Cardiac septum (tissue), 1 donor: Measurements from ENCODE around the gene NUMB. TPM values are rescaled to one million over a fixed set of nuclear protein-coding genes. Genes with fewer than 3 reads are reported as not detected.
"Not testable (repeated sequence)": the region's sequence is repeated elsewhere in the genome, so short reads cannot be mapped to it uniquely, and the experiment has no call there.

ENCODE experiments used
- DNase-seq: peaks from one replicate; pipeline ENCODE4 v3.0.0-alpha.2; 2020; ENCODE audit warnings: low spot score
- intact Hi-C: fragments of 100-400 bp; cut with DNase I; formaldehyde crosslinking; loops from one replicate; pipeline ENCODE4 v1.14.0; 2022
- total RNA-seq: library from RNA; stranded (reverse); fragmentation: NEBNext Ultra II Directional; extraction: Animal tissue kit (Norgen Biotek cat#: 25700); gene quantifications from one replicate; pipeline ENCODE4 v1.2.1, GENCODE V29; 2021
- donor health status: DM: no; HTN: no; CAD: no.

NUMB gene
- total RNA-seq, 1 donor from 2014 or later, result 34.9 TPM

- no peak for DNase-seq
- intact Hi-C loops, result no loop called here
These were observed 84.1 kb downstream of the NUMB start for GRCh38 chr14:73374218-73374617.

DNA sequence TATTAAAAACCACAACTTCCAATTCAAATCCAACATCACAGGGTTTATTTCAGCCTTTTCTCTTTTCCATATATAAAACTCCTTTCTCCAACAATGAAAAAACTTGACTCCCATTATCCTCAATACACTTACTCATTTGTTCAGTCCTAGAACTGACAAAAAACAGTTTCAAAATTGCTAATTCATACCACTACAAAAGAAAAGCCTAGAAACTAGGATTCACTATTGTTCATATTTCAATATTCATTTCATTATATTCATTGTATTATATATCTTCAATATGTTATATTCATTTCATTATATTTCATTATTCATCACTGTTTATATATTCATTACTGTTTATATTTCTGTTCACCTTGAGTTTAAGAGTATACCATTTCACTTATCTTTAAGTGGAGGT lies 85.8 kb downstream of the NUMB start:
- intact Hi-C loops, result no loop called here
- DNase-seq, result no peak

DNA sequence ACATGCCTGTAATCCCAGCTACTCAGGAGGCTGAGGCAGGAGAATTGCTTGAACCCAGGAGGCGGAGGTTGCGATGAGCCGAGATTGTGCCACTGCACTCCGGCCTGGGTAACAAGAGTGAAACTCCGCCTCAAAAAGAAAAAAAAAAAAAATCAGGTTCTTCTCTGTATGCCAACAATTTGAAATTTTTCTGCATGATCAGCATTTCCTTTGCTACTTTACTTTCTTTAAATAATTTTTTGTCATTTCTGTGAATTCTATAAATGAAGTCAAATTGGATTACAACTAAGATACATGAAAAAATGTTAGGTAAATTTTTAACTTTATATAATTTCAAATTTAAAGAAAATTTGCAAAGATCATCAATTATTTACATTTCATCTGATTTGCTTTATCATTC lies 87.8 kb downstream of the NUMB start:
- DNase-seq, result no peak
- intact Hi-C loops, result no loop called here

- no peak for DNase-seq
- intact Hi-C loops, result no loop called here
These were observed 88.9 kb downstream of the NUMB start for GRCh38 chr14:73369428-73369827.

DNA sequence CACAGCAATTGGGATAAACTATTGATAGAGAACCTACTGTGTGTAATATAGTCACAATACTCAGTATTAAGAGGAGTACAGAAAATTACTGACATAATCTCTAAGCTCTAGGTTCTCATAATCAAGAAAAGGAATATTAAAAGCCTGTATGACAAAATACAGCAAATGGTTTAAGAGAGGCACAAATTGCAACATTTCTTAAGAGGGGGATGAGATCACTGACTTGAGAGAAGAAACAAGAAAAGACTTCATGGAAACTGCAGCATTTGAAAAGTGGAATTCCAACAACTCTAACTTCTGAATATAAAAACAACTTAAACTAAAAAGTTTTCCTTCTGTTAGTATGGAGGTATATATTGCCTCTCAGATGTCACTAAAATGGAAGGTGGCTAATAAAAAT lies 89.7 kb downstream of the NUMB start:
- DNase-seq, result no peak
- intact Hi-C loops, result no loop called here

DNA sequence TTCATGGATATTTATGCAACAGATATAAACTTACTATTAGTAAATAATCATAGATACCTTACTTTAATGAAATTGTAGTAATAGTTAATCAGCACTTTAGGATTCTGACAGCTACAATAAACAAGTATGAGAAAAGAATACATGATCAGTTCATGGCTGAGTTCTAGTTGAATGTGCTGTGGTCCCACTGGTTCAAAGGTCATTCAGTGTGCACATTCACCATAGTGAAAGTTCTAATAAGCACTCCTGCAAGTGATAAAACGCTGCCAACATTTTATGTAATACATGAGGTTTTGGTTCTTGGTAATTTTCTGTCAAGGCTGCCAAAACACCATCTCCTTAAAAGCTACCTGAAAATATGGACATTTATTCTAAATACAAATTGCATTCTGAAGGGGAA lies 92.6 kb downstream of the NUMB start:
- intact Hi-C loops, result no loop called here
- DNase-seq, result no peak

GRCh38 chr14:73364559-73364958 lies 93.8 kb downstream of the NUMB start:
- intact Hi-C loops, result no loop called here
- DNase-seq, result no peak

GRCh38 chr14:73359445-73359844 lies 98.9 kb downstream of the NUMB start:
- no peak for DNase-seq
- intact Hi-C loops, result no loop called here

DNA sequence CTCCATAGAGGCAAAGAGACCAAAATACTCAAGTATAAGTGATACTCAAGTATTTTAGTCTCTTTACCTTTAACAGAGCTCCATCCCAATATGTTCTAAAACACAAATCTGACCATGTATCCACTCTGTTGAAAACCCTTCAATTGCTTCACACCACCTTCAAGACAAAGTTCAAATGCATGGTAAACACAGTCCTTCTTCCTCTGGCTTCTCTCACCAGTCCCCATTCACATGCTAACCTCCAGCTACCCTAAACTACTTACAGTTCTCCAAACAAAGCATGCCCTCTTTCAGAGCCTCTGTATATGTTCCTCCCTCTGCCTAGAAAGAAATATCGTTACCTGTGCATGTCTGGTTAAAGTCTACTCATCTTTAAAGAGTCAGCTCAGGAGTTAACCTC lies 100.2 kb downstream of the NUMB start:
- intact Hi-C loops, result no loop called here
- no peak for DNase-seq

- DNase-seq, intact Hi-C loops: not testable (repeated sequence)
These were observed 109.3 kb downstream of the NUMB start for GRCh38 chr14:73349091-73349490.

DNA sequence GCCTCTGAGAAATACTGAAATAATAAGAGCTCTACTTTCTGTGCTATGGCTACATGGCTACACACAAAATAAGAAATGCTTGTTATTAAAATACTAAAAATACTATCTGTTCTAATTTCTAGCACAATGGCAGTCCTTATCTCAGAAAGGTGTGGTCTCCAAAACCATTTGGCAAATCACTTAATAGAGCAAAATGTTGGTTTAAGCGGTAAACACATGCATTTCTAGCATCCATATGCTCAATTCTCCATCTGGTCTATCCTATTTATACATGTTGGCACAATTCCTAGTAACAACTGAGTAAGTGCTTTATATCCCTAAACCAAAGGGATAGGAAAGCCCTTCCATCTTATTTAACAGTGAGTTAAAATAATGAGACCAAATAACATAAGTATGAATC lies 114.0 kb downstream of the NUMB start:
- no peak for DNase-seq
- intact Hi-C loops, result no loop called here

DNA sequence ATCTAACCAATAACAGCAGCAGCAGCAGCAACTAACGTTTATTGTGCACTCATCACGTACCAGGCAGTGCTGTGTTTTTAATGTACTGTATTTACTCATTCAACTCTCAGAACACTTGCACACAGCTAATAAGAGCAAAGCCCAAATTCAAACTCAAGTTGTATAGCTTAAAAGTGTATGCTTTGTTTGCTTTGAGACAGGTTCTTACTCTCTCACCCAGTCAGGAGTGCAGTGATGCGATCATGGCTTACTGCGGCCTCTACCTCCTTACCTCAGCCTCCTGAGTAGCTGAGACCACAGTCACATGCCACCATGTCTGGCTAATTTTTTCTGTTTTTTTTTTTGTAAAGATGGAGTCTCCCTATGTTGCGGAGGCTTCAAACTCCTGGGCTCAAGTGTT lies 115.7 kb downstream of the NUMB start:
- DNase-seq, result no peak
- intact Hi-C loops, result no loop called here

GRCh38 chr14:73339846-73340595 lies 118.3 kb downstream of the NUMB start:
- intact Hi-C loops, result no loop called here
- DNase-seq, result no peak

DNA sequence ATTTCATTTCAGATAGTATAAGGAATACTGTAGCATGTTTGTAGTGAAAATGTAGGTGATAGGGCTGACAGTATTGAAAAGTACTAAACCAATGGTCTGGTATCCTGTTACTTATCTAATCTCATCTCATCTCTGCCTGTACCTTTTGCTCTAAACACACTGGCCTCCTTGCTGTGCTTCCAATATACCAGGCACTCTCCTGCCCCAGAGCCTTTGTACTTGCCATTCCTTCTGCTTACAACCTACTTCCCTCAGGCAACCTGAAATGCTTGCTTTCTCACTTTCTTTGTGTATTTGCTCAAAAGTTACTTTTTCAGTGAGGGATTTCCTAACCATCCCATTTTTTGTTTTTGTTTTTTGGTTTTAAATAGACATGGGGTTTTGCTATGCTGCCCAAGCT lies 119.1 kb downstream of the NUMB start:
- no peak for DNase-seq
- intact Hi-C loops, result no loop called here

DNA sequence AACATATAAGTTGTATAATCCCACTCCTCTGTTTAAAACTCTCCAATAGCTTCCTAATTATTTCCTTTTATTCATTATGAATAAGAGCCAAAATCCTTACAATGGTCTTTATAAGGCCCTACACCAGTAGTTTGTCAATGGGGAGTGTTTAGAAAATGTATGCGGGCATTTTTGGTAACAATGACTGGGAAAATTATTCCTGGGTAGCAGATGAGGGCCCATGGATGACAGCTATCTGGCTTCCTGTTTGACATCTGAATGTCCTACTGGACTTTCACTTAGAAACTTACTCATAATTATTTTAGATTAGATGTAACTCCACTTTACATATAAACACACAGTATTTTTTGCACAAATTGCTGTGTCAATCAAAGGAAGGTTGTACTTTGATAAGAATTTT lies 119.8 kb downstream of the NUMB start:
- intact Hi-C loops, result no loop called here
- no peak for DNase-seq

GRCh38 chr14:73333031-73333430 lies 125.3 kb downstream of the NUMB start:
- intact Hi-C loops, result no loop called here

DNA sequence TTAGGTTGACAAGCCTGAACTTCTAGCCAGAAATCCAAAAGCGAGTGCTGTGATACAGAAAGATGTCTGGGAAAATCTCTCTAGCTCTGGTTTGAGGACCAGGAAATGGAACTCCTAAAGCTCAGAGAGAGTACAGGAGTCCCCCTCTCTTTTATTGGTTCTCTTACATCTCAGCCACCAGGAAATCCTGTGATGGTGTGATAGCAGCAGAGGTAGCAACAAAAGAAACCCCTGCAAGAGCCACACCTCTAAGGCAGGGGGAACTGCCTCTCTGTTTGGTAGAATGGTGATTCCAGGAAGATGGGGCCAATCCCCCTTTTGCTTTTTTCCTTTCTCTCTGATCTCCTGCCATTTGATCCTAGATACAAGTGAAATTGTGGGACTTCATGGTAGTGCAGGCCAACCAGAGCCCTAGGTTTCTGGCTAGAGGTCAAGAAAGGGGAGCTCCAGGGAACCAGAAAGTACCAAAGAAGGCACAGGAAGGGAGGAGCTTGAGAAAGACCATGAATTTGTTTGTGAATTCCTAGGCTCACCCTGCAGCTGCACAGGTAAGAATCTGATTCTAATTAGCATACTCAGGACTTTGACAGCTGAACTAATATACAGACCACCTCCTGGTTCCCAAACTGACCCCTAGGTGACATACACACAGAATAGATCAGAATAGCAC lies 132.6 kb downstream of the NUMB start:
- intact Hi-C loops, result no loop called here
- no peak for DNase-seq

More at GRCh38 chr14:73333031-73333430, 125.3 kb downstream of the NUMB start:
- no peak for DNase-seq

DNA sequence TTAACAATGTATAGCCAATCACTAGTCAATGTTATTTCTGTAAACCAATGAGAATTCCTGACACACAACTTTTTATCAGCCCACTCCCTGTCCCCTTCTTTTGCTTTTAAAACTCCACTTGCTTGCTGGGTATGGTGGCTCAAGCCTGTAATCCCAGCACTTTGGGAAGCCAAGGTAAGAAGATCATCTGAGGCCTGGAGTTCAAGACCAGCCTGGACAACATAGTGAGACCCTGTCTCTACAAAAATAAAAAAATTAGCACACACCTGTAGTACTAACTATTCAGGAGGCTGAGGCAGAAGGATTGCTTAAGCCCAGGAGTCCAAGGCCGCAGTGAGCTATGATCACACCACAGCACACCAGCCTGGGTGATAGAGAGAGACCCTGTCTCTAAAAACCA lies 133.3 kb downstream of the NUMB start:
- intact Hi-C loops, result no loop called here
- DNase-seq, result no peak

- DNase-seq, result no peak
- intact Hi-C loops, result no loop called here
These were observed 133.8 kb downstream of the NUMB start for GRCh38 chr14:73324533-73324932.

- no peak for DNase-seq
- intact Hi-C loops, result no loop called here
These were observed 134.4 kb downstream of the NUMB start for GRCh38 chr14:73323896-73324399.

DNA sequence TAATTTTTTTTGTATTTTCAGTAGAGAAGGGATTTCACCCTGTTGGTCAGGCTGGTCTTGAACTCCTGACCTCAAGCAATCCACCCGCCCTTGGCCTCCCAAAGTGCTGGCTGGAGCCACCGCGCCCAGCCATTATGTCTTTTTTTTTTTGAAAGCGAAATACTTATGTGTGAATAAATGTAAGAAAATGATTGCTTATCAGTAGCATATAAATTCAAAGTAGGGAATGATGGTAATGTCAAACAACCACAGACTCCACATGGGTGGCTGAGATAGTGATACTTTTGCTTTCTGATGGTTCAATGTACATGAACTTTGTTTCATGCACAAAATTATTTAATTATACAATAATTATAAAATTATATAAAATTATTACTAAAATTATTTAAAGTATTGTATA lies 145.2 kb downstream of the NUMB start:
- no peak for DNase-seq
- intact Hi-C loops, result no loop called here
